HEK293 (cell line): ENCODE measurements around the gene XPO5.

Source experiments
- GFI1B ChIP-seq: fragments of 450-650 bp; formaldehyde crosslinking; IDR thresholded peaks from 2 replicates; pipeline ENCODE4 v1.5.1; 2016; ENCODE audit warnings: missing biosample characterization, missing genetic modification characterization
- HOXD13 ChIP-seq: sonication (generic); formaldehyde crosslinking; IDR thresholded peaks from 2 replicates; pipeline ENCODE4 v1.8.0; 2022; ENCODE audit warnings: missing genetic modification reagents, borderline replicate concordance
- OVOL3 ChIP-seq: fragments of 450-650 bp; formaldehyde crosslinking; IDR thresholded peaks from 2 replicates; pipeline ENCODE4 v1.5.1; 2016; ENCODE audit warnings: missing biosample characterization, missing genetic modification characterization
- RBAK ChIP-seq: fragments of 450-650 bp; formaldehyde crosslinking; IDR thresholded peaks from 2 replicates; pipeline ENCODE4 v1.5.1; 2016; ENCODE audit warnings: missing biosample characterization, missing genetic modification characterization
- SP7 ChIP-seq: fragments of 450-650 bp; formaldehyde crosslinking; IDR thresholded peaks from 2 replicates; pipeline ENCODE4 v1.5.1; 2016; ENCODE audit warnings: missing biosample characterization, missing genetic modification characterization
- ZBTB48 ChIP-seq: fragments of 450-650 bp; formaldehyde crosslinking; IDR thresholded peaks from 2 replicates; pipeline ENCODE4 v1.5.1; 2016; ENCODE audit warnings: missing biosample characterization, missing genetic modification characterization
- ZFP37 ChIP-seq: fragments of 450-650 bp; formaldehyde crosslinking; IDR thresholded peaks from 2 replicates; pipeline ENCODE4 v1.5.1; 2016; ENCODE audit warnings: missing biosample characterization, missing genetic modification characterization
- ZNF211 ChIP-seq: fragments of 450-650 bp; formaldehyde crosslinking; IDR thresholded peaks from 2 replicates; pipeline ENCODE4 v1.5.1; 2016; ENCODE audit warnings: low read depth, missing biosample characterization, missing genetic modification characterization
- ZNF24 ChIP-seq: fragments of 450-650 bp; formaldehyde crosslinking; IDR thresholded peaks from 2 replicates; pipeline ENCODE4 v1.5.1; 2016; ENCODE audit warnings: missing biosample characterization, missing genetic modification characterization
- ZNF274 ChIP-seq, 2 experiments: fragments of 200-500 bp in 1 of 2; fragments of 450-650 bp in 1 of 2; sonication (Bioruptor generic) in 1 of 2; formaldehyde crosslinking in 1 of 2; IDR thresholded peaks; 2 replicates each; pipeline versions ENCODE4 v1.5.1 to v1.6.1; 2014 to 2016; ENCODE audit warnings: borderline replicate concordance in 1 of 2, inconsistent platforms in 1 of 2, low read length in 1 of 2, missing biosample characterization in 1 of 2, missing genetic modification characterization in 1 of 2
- ZNF335 ChIP-seq: fragments of 450-650 bp; formaldehyde crosslinking; conservative IDR thresholded peaks from 2 replicates; pipeline ENCODE4 v1.5.1; 2016; ENCODE audit warnings: missing biosample characterization, missing genetic modification characterization
- ZNF549 ChIP-seq: fragments of 450-650 bp; IDR thresholded peaks from 2 replicates; pipeline ENCODE4 v1.5.1; 2018; ENCODE audit warnings: missing biosample characterization, missing genetic modification characterization, mild to moderate bottlenecking, inconsistent platforms, moderate library complexity
- ZNF596 ChIP-seq: fragments of 450-650 bp; IDR thresholded peaks from 2 replicates; pipeline ENCODE4 v1.5.0; 2018; ENCODE audit warnings: missing biosample characterization, mild to moderate bottlenecking, missing genetic modification characterization, moderate library complexity
- ZNF626 ChIP-seq: fragments of 450-650 bp; sonication (Bioruptor Pico); formaldehyde crosslinking; IDR thresholded peaks from 2 replicates; pipeline ENCODE4 v1.5.1; 2018; ENCODE audit warnings: missing biosample characterization, missing genetic modification characterization, inconsistent platforms
- ZNF660 ChIP-seq: fragments of 450-650 bp; IDR thresholded peaks from 2 replicates; pipeline ENCODE4 v1.5.1; 2018; ENCODE audit warnings: missing biosample characterization, mild to moderate bottlenecking, missing genetic modification characterization
- ZNF677 ChIP-seq: fragments of 450-650 bp; IDR thresholded peaks from 2 replicates; pipeline ENCODE4 v1.5.0; 2018; ENCODE audit warnings: missing biosample characterization, mild to moderate bottlenecking, missing genetic modification characterization, moderate library complexity
- ZNF707 ChIP-seq: fragments of 450-650 bp; formaldehyde crosslinking; IDR thresholded peaks from 2 replicates; pipeline ENCODE4 v1.5.1; 2016; ENCODE audit warnings: missing biosample characterization, missing genetic modification characterization
- ZNF76 ChIP-seq: fragments of 450-650 bp; formaldehyde crosslinking; IDR thresholded peaks from 2 replicates; pipeline ENCODE4; 2016; ENCODE audit warnings: low read depth, missing biosample characterization, missing genetic modification characterization, borderline replicate concordance
- TF ChIP-seq, protein P1 (sequence below): fragments of 450-650 bp; formaldehyde crosslinking; IDR thresholded peaks from 2 replicates; pipeline ENCODE4 v1.5.1; 2017; ENCODE audit warnings: missing biosample characterization, missing genetic modification characterization
- TF ChIP-seq, protein P2 (sequence below): fragments of 450-650 bp; formaldehyde crosslinking; IDR thresholded peaks from 2 replicates; pipeline ENCODE4 v1.5.1; 2016; ENCODE audit warnings: missing biosample characterization, missing genetic modification characterization, borderline replicate concordance
- TF ChIP-seq, protein P3 (sequence below): fragments of 450-650 bp; formaldehyde crosslinking; IDR thresholded peaks from 2 replicates; pipeline ENCODE4 v1.5.1; 2016; ENCODE audit warnings: missing biosample characterization, missing genetic modification characterization, borderline replicate concordance
- TF ChIP-seq, protein P4 (sequence below): fragments of 450-650 bp; formaldehyde crosslinking; IDR thresholded peaks from 2 replicates; pipeline ENCODE4 v1.5.1; 2016; ENCODE audit warnings: missing biosample characterization, missing genetic modification characterization, borderline replicate concordance
- TF ChIP-seq, protein P5 (sequence below): fragments of 450-650 bp; formaldehyde crosslinking; IDR thresholded peaks from 2 replicates; pipeline ENCODE4 v1.5.1; 2016; ENCODE audit warnings: missing biosample characterization, missing genetic modification characterization
- TF ChIP-seq, protein P6 (sequence below): fragments of 450-650 bp; formaldehyde crosslinking; IDR thresholded peaks from 2 replicates; pipeline ENCODE4; 2016; ENCODE audit warnings: missing biosample characterization, missing genetic modification characterization

The XPO5 gene

DNA sequence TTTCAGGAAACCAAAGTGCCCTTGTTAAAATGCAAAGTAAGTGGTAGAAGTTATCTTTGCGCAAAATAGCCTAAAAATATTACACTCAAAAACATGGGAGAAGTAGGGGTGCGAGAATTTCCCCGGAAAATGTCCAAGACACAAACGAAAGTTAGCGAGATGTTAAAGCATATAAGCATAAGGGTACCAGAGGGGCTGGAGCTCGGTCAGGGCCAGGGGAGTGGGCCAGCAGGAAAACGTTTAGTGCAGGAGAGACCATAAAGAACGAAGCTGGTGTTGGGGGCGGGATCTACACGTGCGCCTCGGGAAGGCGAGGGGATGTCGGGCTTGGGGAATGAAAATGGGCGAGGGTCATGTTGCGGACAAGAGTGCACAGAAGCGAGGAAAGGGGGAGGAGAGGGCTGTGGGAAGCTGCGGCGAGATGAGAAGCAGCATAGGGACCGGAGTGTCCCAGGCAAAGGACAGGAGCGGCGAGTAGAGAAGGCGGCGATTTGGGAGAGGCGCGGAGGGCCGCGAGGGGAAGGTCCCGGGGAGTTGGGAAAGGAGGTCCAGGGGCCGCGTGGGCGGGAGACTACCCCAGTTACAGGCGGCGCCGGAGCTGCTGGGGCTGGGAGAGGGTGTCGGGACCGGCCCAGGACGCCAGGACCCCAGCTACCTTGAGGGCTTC, 600 bp downstream of the XPO5 start (continued):
- TF ChIP-seq, protein P1, sequence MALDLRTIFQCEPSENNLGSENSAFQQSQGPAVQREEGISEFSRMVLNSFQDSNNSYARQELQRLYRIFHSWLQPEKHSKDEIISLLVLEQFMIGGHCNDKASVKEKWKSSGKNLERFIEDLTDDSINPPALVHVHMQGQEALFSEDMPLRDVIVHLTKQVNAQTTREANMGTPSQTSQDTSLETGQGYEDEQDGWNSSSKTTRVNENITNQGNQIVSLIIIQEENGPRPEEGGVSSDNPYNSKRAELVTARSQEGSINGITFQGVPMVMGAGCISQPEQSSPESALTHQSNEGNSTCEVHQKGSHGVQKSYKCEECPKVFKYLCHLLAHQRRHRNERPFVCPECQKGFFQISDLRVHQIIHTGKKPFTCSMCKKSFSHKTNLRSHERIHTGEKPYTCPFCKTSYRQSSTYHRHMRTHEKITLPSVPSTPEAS (tag by site-specific recombination): no peak
- TF ChIP-seq ZNF335 (tag by site-specific recombination) (peak; percentile 99), ZNF677 (tag by site-specific recombination) (no peak), HOXD13 (no peak; the same call in 1 of the 2 replicates), GFI1B (tag by site-specific recombination) (no peak), ZNF596 (tag by site-specific recombination) (no peak), OVOL3 (tag by site-specific recombination) (0 out of 2 replicates have a peak, but pooled peaks have one; percentile 24), ZNF211 (tag by site-specific recombination) (no peak), ZNF549 (no peak), ZBTB48 (tag by site-specific recombination) (peak; percentile 98), ZNF24 (tag by site-specific recombination) (peak; percentile 35; the same call in 1 of the 2 replicates), ZNF274 (IDR thresholded peaks at IDR 0.05; ENCODE audit: low read length) (no peak), ZNF274 (tag by site-specific recombination; IDR thresholded peaks at IDR 0.05; ENCODE audit: borderline replicate concordance) (no peak), ZNF76 (peak; percentile 97), ZNF626 (tag by site-specific recombination) (no peak), SP7 (tag by site-specific recombination) (peak; percentile 78), RBAK (no peak), ZNF707 (tag by site-specific recombination) (no peak), ZFP37 (tag by site-specific recombination) (peak; percentile 84), ZNF660 (tag by site-specific recombination) (0 out of 2 replicates have a peak, but pooled peaks have one; percentile 1)
- TF ChIP-seq, protein P2, sequence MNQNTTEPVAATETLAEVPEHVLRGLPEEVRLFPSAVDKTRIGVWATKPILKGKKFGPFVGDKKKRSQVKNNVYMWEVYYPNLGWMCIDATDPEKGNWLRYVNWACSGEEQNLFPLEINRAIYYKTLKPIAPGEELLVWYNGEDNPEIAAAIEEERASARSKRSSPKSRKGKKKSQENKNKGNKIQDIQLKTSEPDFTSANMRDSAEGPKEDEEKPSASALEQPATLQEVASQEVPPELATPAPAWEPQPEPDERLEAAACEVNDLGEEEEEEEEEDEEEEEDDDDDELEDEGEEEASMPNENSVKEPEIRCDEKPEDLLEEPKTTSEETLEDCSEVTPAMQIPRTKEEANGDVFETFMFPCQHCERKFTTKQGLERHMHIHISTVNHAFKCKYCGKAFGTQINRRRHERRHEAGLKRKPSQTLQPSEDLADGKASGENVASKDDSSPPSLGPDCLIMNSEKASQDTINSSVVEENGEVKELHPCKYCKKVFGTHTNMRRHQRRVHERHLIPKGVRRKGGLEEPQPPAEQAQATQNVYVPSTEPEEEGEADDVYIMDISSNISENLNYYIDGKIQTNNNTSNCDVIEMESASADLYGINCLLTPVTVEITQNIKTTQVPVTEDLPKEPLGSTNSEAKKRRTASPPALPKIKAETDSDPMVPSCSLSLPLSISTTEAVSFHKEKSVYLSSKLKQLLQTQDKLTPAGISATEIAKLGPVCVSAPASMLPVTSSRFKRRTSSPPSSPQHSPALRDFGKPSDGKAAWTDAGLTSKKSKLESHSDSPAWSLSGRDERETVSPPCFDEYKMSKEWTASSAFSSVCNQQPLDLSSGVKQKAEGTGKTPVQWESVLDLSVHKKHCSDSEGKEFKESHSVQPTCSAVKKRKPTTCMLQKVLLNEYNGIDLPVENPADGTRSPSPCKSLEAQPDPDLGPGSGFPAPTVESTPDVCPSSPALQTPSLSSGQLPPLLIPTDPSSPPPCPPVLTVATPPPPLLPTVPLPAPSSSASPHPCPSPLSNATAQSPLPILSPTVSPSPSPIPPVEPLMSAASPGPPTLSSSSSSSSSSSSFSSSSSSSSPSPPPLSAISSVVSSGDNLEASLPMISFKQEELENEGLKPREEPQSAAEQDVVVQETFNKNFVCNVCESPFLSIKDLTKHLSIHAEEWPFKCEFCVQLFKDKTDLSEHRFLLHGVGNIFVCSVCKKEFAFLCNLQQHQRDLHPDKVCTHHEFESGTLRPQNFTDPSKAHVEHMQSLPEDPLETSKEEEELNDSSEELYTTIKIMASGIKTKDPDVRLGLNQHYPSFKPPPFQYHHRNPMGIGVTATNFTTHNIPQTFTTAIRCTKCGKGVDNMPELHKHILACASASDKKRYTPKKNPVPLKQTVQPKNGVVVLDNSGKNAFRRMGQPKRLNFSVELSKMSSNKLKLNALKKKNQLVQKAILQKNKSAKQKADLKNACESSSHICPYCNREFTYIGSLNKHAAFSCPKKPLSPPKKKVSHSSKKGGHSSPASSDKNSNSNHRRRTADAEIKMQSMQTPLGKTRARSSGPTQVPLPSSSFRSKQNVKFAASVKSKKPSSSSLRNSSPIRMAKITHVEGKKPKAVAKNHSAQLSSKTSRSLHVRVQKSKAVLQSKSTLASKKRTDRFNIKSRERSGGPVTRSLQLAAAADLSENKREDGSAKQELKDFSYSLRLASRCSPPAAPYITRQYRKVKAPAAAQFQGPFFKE: no peak
- TF ChIP-seq, protein P3, sequence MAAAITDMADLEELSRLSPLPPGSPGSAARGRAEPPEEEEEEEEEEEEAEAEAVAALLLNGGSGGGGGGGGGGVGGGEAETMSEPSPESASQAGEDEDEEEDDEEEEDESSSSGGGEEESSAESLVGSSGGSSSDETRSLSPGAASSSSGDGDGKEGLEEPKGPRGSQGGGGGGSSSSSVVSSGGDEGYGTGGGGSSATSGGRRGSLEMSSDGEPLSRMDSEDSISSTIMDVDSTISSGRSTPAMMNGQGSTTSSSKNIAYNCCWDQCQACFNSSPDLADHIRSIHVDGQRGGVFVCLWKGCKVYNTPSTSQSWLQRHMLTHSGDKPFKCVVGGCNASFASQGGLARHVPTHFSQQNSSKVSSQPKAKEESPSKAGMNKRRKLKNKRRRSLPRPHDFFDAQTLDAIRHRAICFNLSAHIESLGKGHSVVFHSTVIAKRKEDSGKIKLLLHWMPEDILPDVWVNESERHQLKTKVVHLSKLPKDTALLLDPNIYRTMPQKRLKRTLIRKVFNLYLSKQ: no peak
- TF ChIP-seq, protein P4, sequence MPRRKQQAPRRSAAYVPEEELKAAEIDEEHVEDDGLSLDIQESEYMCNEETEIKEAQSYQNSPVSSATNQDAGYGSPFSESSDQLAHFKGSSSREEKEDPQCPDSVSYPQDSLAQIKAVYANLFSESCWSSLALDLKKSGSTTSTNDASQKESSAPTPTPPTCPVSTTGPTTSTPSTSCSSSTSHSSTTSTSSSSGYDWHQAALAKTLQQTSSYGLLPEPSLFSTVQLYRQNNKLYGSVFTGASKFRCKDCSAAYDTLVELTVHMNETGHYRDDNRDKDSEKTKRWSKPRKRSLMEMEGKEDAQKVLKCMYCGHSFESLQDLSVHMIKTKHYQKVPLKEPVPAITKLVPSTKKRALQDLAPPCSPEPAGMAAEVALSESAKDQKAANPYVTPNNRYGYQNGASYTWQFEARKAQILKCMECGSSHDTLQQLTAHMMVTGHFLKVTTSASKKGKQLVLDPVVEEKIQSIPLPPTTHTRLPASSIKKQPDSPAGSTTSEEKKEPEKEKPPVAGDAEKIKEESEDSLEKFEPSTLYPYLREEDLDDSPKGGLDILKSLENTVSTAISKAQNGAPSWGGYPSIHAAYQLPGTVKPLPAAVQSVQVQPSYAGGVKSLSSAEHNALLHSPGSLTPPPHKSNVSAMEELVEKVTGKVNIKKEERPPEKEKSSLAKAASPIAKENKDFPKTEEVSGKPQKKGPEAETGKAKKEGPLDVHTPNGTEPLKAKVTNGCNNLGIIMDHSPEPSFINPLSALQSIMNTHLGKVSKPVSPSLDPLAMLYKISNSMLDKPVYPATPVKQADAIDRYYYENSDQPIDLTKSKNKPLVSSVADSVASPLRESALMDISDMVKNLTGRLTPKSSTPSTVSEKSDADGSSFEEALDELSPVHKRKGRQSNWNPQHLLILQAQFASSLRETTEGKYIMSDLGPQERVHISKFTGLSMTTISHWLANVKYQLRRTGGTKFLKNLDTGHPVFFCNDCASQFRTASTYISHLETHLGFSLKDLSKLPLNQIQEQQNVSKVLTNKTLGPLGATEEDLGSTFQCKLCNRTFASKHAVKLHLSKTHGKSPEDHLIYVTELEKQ (tag by site-specific recombination): no peak
- TF ChIP-seq, protein P5, sequence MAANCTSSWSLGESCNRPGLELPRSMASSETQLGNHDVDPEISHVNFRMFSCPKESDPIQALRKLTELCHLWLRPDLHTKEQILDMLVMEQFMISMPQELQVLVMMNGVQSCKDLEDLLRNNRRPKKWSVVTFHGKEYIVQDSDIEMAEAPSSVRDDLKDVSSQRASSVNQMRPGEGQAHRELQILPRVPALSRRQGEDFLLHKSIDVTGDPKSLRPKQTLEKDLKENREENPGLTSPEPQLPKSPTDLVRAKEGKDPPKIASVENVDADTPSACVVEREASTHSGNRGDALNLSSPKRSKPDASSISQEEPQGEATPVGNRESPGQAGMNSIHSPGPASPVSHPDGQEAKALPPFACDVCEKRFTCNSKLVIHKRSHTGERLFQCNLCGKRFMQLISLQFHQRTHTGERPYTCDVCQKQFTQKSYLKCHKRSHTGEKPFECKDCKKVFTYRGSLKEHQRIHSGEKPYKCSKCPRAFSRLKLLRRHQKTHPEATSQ: peak; percentile 81; the same call in 1 of the 2 replicates
- TF ChIP-seq, protein P6, sequence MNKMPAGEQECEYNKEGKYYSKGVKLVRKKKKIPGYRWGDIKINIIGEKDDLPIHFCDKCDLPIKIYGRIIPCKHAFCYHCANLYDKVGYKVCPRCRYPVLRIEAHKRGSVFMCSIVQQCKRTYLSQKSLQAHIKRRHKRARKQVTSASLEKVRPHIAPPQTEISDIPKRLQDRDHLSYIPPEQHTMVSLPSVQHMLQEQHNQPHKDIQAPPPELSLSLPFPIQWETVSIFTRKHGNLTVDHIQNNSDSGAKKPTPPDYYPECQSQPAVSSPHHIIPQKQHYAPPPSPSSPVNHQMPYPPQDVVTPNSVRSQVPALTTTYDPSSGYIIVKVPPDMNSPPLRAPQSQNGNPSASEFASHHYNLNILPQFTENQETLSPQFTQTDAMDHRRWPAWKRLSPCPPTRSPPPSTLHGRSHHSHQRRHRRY: 0 out of 2 replicates have a peak, but pooled peaks have one; percentile 43
